ENCODE data around the gene EBF3.

Gene EBF3

GRCh38 chr10:129832573-129833467 is 131.3 kb downstream of the EBF3 start:
- DNase-seq (ENCODE audit: low read depth), result no peak

GRCh38 chr10:129831150-129831549 is 132.9 kb downstream of the EBF3 start:
- DNase-seq (ENCODE audit: low read depth), result no peak

GRCh38 chr10:129825826-129826225 is 138.2 kb downstream of the EBF3 start:
- no peak for DNase-seq (ENCODE audit: low read depth)

GRCh38 chr10:129825221-129825620 is 138.9 kb downstream of the EBF3 start:
- DNase-seq (ENCODE audit: low read depth), result no peak

- DNase-seq (ENCODE audit: low read depth), result no peak
These were observed 143.6 kb downstream of the EBF3 start for GRCh38 chr10:129820451-129820850.

GRCh38 chr10:129816656-129817045 is 147.4 kb downstream of the EBF3 start:
- no peak for DNase-seq (ENCODE audit: low read depth)

GRCh38 chr10:129815898-129816655 is 148.0 kb downstream of the EBF3 start:
- no peak for DNase-seq (ENCODE audit: low read depth)

GRCh38 chr10:129814681-129815646 is 149.1 kb downstream of the EBF3 start:
- DNase-seq (ENCODE audit: low read depth), result no peak

GRCh38 chr10:129812398-129812797 is 151.7 kb downstream of the EBF3 start:
- DNase-seq (ENCODE audit: low read depth), result no peak

- no peak for DNase-seq (ENCODE audit: low read depth)
These were observed 152.9 kb downstream of the EBF3 start for GRCh38 chr10:129811208-129811607.

- DNase-seq (ENCODE audit: low read depth), result no peak
These were observed 154.2 kb downstream of the EBF3 start for GRCh38 chr10:129809841-129810240.

GRCh38 chr10:129809431-129809830 is 154.6 kb downstream of the EBF3 start:
- DNase-seq (ENCODE audit: low read depth), result no peak

- no peak for DNase-seq (ENCODE audit: low read depth)
These were observed 155.7 kb downstream of the EBF3 start for GRCh38 chr10:129808092-129808983.

- no peak for DNase-seq (ENCODE audit: low read depth)
These were observed 156.9 kb downstream of the EBF3 start for GRCh38 chr10:129807211-129807610.

- no peak for DNase-seq (ENCODE audit: low read depth)
These were observed 163.2 kb downstream of the EBF3 start for GRCh38 chr10:129800796-129801340.

GRCh38 chr10:129799942-129800341 is 164.1 kb downstream of the EBF3 start:
- DNase-seq (ENCODE audit: low read depth), result no peak

- no peak for DNase-seq (ENCODE audit: low read depth)
These were observed 167.2 kb downstream of the EBF3 start for GRCh38 chr10:129796710-129797420.

- no peak for DNase-seq (ENCODE audit: low read depth)
These were observed 170.1 kb downstream of the EBF3 start for GRCh38 chr10:129793996-129794395.

GRCh38 chr10:129793479-129793878 is 170.6 kb downstream of the EBF3 start:
- no peak for DNase-seq (ENCODE audit: low read depth)

- no peak for DNase-seq (ENCODE audit: low read depth)
These were observed 171.2 kb downstream of the EBF3 start for GRCh38 chr10:129792864-129793263.

All from stimulated activated CD4-positive, alpha-beta T cell treated with anti-CD3 and anti-CD28 coated beads, Interleukin-2, amount 100 ng/mL, for 4 hours (primary cell).